Esophagus squamous epithelium (tissue), 5 donors: ENCODE results near the gene SRGAP1. TPM values are rescaled to one million over a fixed set of nuclear protein-coding genes. Genes with fewer than 3 reads are reported as not detected.

Experiments used
- DNase-seq: peaks from one replicate; lab custom pipeline; 2025; lab: John Stamatoyannopoulos, UW
- H3K27ac ChIP-seq, 4 donors: fragments of 200-600 bp; sonication (generic); one replicate each; pipeline ENCODE4 v1.5.1; 2016 to 2019; ENCODE audit warnings: mild to moderate bottlenecking in 1 of 4
- H3K27me3 ChIP-seq, 4 donors: fragments of 200-600 bp; sonication (generic); 1 replicate in 3 of 4; 2 replicates in 1 of 4; pipeline versions ENCODE4 v1.5.1 to v1.6.0; 2017 to 2021; ENCODE audit warnings: antibody characterized with exemption in 1 of 4
- H3K36me3 ChIP-seq, 3 donors: fragments of 200-600 bp; sonication (generic); one replicate each; pipeline ENCODE4 v1.5.1; 2016 to 2019
- H3K4me1 ChIP-seq, 3 donors: fragments of 200-600 bp; sonication (generic); one replicate each; pipeline ENCODE4 v1.5.1; 2017 to 2019
- H3K4me3 ChIP-seq, 4 donors: fragments of 200-600 bp; sonication (generic); 1 replicate in 3 of 4; 2 replicates in 1 of 4; pipeline ENCODE4 v1.5.1; 2016 to 2019; ENCODE audit warnings: mild to moderate bottlenecking in 2 of 4, moderate library complexity in 1 of 4
- H3K9me3 ChIP-seq, 3 donors: fragments of 200-600 bp; sonication (generic); one replicate each; pipeline ENCODE4 v1.5.1; 2016 to 2019
- POLR2A ChIP-seq, 4 donors: fragments of 450-650 bp; IDR thresholded peaks; one replicate each; pipeline ENCODE4 v1.6.1; 2017; ENCODE audit warnings: antibody characterized with exemption in 4 of 4, mild to moderate bottlenecking in 4 of 4, moderate library complexity in 3 of 4
- WGBS, 2 donors: methylation state at CpG; one replicate each; pipeline ENCODE4 v1.1.5; 2018; 5-methylcytosine and 5-hydroxymethylcytosine counted together
- intact Hi-C: fragments of 100-400 bp; cut with DNase I; formaldehyde crosslinking; loops from one replicate; pipeline ENCODE4 v1.15.0; 2022
- total RNA-seq, 4 donors: library from RNA; depleted of rRNA; stranded (reverse); fragments of >200 nt; gene quantifications; one replicate each; pipeline ENCODE4 v1.1.0, GENCODE V29; 2016
- TF ChIP-seq, protein P1 (sequence below), 6 experiments: fragments of 450-650 bp in 4 of 6; fragments of 200-600 bp in 2 of 6; sonication (generic) in 2 of 6; IDR thresholded peaks; one replicate each; pipeline ENCODE4 v1.5.1; 2016 to 2019; ENCODE audit warnings: antibody characterized with exemption in 6 of 6, mild to moderate bottlenecking in 4 of 6, moderate library complexity in 4 of 6
- donor health status: DM: yes; HTN: yes; CAD: no.

Gene SRGAP1
- total RNA-seq, 4 donors from 2014 or later, result 2.0 to 5.3 (median 3.6) TPM

DNA sequence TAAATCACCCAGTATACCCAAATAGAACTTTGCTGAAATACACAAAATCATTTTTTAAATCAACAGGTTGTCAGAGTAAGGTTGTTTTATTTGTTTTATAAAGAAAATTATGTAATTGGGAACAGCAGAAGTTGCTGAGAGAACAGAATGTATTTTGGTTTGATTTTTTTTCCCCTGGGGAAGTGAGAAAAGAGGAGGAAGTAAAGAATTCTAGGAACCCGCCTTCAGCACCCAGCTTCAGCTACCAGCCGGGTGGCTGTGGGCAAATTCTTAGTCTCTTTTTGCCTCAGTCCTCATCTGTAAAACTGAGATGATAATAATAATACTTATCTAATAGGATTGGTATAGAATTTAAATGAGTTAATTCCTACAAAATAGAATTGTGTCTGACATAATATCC is 119.4 kb downstream of the SRGAP1 start:
- no peak overlapping the region for H3K27ac ChIP-seq
- no peaks in the 10 kb centered on the region for H3K4me1 ChIP-seq
- H3K9me3 ChIP-seq, result no peaks in the 10 kb centered on the region
- DNase-seq, result no peak
- intact Hi-C loops, result no loop called here
- TF ChIP-seq, protein P1, sequence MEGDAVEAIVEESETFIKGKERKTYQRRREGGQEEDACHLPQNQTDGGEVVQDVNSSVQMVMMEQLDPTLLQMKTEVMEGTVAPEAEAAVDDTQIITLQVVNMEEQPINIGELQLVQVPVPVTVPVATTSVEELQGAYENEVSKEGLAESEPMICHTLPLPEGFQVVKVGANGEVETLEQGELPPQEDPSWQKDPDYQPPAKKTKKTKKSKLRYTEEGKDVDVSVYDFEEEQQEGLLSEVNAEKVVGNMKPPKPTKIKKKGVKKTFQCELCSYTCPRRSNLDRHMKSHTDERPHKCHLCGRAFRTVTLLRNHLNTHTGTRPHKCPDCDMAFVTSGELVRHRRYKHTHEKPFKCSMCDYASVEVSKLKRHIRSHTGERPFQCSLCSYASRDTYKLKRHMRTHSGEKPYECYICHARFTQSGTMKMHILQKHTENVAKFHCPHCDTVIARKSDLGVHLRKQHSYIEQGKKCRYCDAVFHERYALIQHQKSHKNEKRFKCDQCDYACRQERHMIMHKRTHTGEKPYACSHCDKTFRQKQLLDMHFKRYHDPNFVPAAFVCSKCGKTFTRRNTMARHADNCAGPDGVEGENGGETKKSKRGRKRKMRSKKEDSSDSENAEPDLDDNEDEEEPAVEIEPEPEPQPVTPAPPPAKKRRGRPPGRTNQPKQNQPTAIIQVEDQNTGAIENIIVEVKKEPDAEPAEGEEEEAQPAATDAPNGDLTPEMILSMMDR (IDR thresholded peaks at IDR 0.05), result no peak
- TF ChIP-seq POLR2A (IDR thresholded peaks at IDR 0.05), result no peak
- no peaks in the 10 kb centered on the region for H3K36me3 ChIP-seq
- H3K4me3 ChIP-seq, result no peak overlapping the region
- no peaks in the 10 kb centered on the region for H3K27me3 ChIP-seq
- WGBS, 2 donors, result 51 to 79% methylated on average over 2 of the region's 2 CpGs

DNA sequence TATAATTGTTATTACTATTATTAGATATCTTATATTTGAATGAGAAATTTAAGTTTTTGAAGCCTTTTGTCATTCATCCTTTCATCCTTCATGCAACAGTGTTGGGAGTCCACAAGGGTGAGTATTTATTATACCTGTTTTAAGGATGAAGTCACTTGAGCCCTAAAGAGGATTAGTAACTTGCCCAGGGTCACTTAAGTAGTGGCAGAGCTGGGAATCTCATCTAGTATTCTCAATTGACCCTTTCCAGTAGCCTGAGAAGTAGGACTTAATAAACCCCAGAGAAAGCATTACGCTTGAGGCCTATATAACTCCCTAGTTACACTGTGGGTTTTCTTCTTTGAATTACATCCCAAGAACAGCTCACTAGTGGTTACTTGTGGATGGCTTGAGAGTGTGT is 119.8 kb downstream of the SRGAP1 start:
- Histone ChIP-seq H3K4me1 (no peaks in the 10 kb centered on the region), H3K9me3 (no peaks in the 10 kb centered on the region), H3K36me3 (no peaks in the 10 kb centered on the region), H3K27ac (no peak overlapping the region), H3K4me3 (no peak overlapping the region), H3K27me3 (no peaks in the 10 kb centered on the region)
- DNase-seq, result no peak
- TF ChIP-seq, protein P1 (IDR thresholded peaks at IDR 0.05), result no peak
- TF ChIP-seq POLR2A (IDR thresholded peaks at IDR 0.05), result no peak
- intact Hi-C loops, result no loop called here
- WGBS, 2 donors, result 94 to 100% methylated on average over 1 of the region's 1 CpG

DNA sequence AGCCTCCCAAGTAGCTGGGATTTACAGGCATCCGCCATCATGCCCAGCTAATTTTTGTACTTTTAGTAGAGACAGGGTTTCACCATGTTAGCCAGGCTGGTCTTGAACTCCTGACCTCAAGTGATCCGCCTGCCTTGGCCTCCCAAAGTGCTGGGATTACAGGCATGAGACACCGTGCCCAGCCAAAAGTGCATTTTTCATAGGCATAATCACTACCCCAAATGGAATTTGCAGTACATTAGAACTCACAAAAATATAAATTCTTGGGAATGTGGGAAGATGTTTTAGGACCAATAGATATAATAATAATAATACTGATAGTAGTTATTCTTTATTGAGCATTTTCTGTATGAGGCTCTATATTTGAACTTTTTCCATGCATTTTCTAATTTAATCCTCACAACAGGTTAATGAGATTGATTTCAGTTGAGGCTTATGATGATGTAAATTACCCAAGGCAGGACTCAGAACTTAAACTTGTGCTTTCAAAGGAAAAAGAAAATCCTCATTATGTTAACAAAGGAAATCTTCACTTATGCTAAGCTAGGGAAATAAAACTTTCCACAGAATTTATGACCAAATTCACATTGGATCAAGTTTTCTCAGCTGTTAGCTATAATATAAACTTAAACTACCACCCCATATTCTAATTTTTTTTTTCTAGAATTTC is 121.6 kb downstream of the SRGAP1 start:
- H3K9me3 ChIP-seq, result no peaks in the 10 kb centered on the region
- H3K27ac ChIP-seq, result no peak overlapping the region
- H3K36me3 ChIP-seq, result no peaks in the 10 kb centered on the region
- no peak overlapping the region for H3K4me3 ChIP-seq
- no peak for DNase-seq
- intact Hi-C loops, result no loop called here
- H3K4me1 ChIP-seq, result no peaks in the 10 kb centered on the region
- TF ChIP-seq, protein P1 (IDR thresholded peaks at IDR 0.05), result no peak
- no peak for TF ChIP-seq POLR2A (IDR thresholded peaks at IDR 0.05)
- WGBS, 2 donors, result 60 to 78% methylated on average over 3 of the region's 3 CpGs
- H3K27me3 ChIP-seq, result no peaks in the 10 kb centered on the region

DNA sequence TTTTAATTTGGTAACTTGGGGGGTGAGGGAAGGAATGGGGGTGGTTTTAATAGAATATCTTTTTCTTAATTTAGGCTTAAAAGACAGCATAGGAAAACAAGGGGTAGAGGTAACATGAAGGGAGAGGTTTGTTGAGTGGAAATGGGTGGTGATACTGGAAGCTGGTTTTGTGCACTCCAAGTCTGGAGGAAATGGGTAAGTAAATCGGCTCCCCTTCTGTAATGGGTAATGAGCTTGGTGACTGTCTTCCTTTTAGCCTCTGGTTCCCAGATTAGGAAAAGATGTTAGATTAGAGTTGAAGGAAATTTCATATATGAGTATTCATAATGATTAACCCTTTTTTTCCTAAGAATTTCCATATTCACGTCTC is 122.1 kb downstream of the SRGAP1 start:
- Histone ChIP-seq H3K36me3 (no peaks in the 10 kb centered on the region), H3K4me1 (no peaks in the 10 kb centered on the region), H3K27ac (no peak overlapping the region), H3K27me3 (no peaks in the 10 kb centered on the region), H3K4me3 (no peak overlapping the region), H3K9me3 (no peaks in the 10 kb centered on the region)
- DNase-seq, result no peak
- TF ChIP-seq POLR2A (IDR thresholded peaks at IDR 0.05), result no peak
- TF ChIP-seq, protein P1 (IDR thresholded peaks at IDR 0.05), result no peak
- whole genome bisulfite sequencing, 2 donors, result 83 to 86% methylated on average over 2 of the region's 2 CpGs
- intact Hi-C loops, result no loop called here

DNA sequence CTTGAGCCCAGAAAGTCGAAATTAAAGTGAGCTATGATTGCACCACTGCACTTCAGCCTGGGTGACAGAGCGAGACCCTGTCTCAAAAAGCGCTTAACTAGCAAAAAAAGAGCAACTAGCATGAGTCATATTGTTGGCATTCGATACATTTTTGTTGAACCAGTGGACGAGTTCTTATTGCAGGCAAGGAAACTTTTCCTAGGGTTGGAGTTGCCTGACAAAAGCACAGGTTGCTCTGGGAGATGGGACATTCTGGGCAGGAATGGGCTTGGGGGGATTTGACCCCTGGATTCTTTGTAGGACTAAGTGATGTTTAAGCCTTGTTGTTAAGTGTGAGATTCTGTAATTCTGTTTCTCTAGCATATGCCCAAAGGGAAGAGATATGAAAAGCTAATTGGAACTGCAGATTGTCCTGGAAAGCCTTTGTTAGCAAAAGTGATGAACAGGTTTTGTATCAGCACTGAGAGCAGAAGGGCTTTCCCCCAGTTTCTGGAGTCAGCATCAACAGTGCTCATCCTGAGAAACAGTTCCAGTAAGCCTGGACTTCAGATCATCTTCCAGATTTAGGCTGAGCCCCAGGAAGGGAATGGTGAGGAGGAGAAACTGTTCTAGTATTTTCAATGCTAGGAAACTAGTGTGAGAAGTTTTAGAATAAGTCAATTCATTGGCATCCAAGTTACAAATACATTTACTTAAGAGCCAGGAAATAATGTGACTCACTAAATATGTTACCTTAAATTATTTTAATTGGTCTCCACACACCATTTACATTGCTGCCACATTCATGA is 123.1 kb downstream of the SRGAP1 start:
- intact Hi-C loops, result no loop called here
- no peak for DNase-seq
- TF ChIP-seq, protein P1 (IDR thresholded peaks at IDR 0.05), result no peak
- no peak for TF ChIP-seq POLR2A (IDR thresholded peaks at IDR 0.05)
- Histone ChIP-seq H3K27ac (no peak overlapping the region), H3K36me3 (no peaks in the 10 kb centered on the region), H3K4me3 (no peak overlapping the region), H3K4me1 (no peaks in the 10 kb centered on the region), H3K9me3 (no peaks in the 10 kb centered on the region), H3K27me3 (no peaks in the 10 kb centered on the region)
- WGBS, 2 donors, result 47 to 72% methylated on average over 5 of the region's 5 CpGs
